HEK293 (cell line): ENCODE results near the gene FAM168A.

Experiments
- CTCF ChIA-PET: fragments of 350-600 bp; formaldehyde crosslinking; extraction: SDS; loops from one replicate; lab custom pipeline; 2021; ENCODE audit warnings: antibody characterized with exemption; lab: Yijun Ruan, JAX
- POLR2A ChIA-PET: fragments of 300-600 bp; formaldehyde crosslinking; extraction: SDS; loops from one replicate; lab custom pipeline; 2020; ENCODE audit warnings: antibody characterized with exemption, inconsistent platforms; lab: Yijun Ruan, JAX
- H3K27ac ChIP-seq: fragments of 200-500 bp; sonication (Bioruptor generic); 2 replicates; pipeline ENCODE4 v1.5.1; 2014; ENCODE audit warnings: low read depth, low read length, control low read depth, inconsistent platforms; ENCODE audit errors: extremely low read depth
- H3K36me3 ChIP-seq, 2 experiments: fragments of 200-500 bp in 1 of 2; sonication (Bioruptor generic) in 1 of 2; 1 replicate in 1 of 2; 2 replicates in 1 of 2; pipeline ENCODE4 v1.5.1; 2014 to 2017; ENCODE audit warnings: inconsistent platforms in 2 of 2, low read length in 2 of 2; ENCODE audit not compliant: control insufficient read depth in 2 of 2, insufficient read depth in 1 of 2
- H3K4me1 ChIP-seq: fragments of 200-500 bp; sonication (Bioruptor generic); 2 replicates; pipeline ENCODE4 v1.5.1; 2014; ENCODE audit warnings: mild to moderate bottlenecking, low read length, inconsistent platforms; ENCODE audit not compliant: control insufficient read depth, insufficient read depth
- H3K4me3 ChIP-seq: 2 replicates; pipeline ENCODE4 v1.5.1; 2011; ENCODE audit warnings: low read depth, mild to moderate bottlenecking, control low read depth, low read length, moderate library complexity
- H3K9me3 ChIP-seq: fragments of 200-500 bp; sonication (Bioruptor generic); 2 replicates; pipeline ENCODE4 v1.5.1; 2014; ENCODE audit warnings: low read depth, low read length, inconsistent platforms; ENCODE audit not compliant: control insufficient read depth, insufficient read depth
- MYNN ChIP-seq: fragments of 450-650 bp; formaldehyde crosslinking; IDR thresholded peaks from 2 replicates; pipeline ENCODE4 v1.5.1; 2016; ENCODE audit warnings: missing biosample characterization, missing genetic modification characterization, borderline replicate concordance
- OVOL3 ChIP-seq: fragments of 450-650 bp; formaldehyde crosslinking; IDR thresholded peaks from 2 replicates; pipeline ENCODE4 v1.5.1; 2016; ENCODE audit warnings: missing biosample characterization, missing genetic modification characterization
- PRDM2 ChIP-seq: fragments of 450-650 bp; formaldehyde crosslinking; IDR thresholded peaks from 2 replicates; pipeline ENCODE4 v1.5.1; 2016; ENCODE audit warnings: missing biosample characterization, missing genetic modification characterization, borderline replicate concordance
- ZBTB20 ChIP-seq: fragments of 450-650 bp; formaldehyde crosslinking; IDR thresholded peaks from 2 replicates; pipeline ENCODE4 v1.5.1; 2016; ENCODE audit warnings: missing biosample characterization, missing genetic modification characterization
- ZNF112 ChIP-seq: fragments of 450-650 bp; formaldehyde crosslinking; IDR thresholded peaks from 2 replicates; pipeline ENCODE4 v1.5.0; 2017; ENCODE audit warnings: missing biosample characterization, missing genetic modification characterization
- ZNF155 ChIP-seq: fragments of 450-650 bp; formaldehyde crosslinking; IDR thresholded peaks from 2 replicates; pipeline ENCODE4 v1.5.1; 2016; ENCODE audit warnings: missing biosample characterization, missing genetic modification characterization
- ZNF280C ChIP-seq: fragments of 450-650 bp; formaldehyde crosslinking; IDR thresholded peaks from 2 replicates; pipeline ENCODE4 v1.5.1; 2016; ENCODE audit warnings: missing biosample characterization, missing genetic modification characterization
- ZNF449 ChIP-seq: fragments of 450-650 bp; formaldehyde crosslinking; IDR thresholded peaks from 2 replicates; pipeline ENCODE4 v1.5.1; 2017; ENCODE audit warnings: missing biosample characterization, mild to moderate bottlenecking, missing genetic modification characterization, moderate library complexity
- ZNF518A ChIP-seq: fragments of 450-650 bp; formaldehyde crosslinking; conservative IDR thresholded peaks from 2 replicates; pipeline ENCODE4 v1.5.1; 2016; ENCODE audit warnings: low read depth, missing biosample characterization, missing genetic modification characterization
- ZNF596 ChIP-seq: fragments of 450-650 bp; IDR thresholded peaks from 2 replicates; pipeline ENCODE4 v1.5.0; 2018; ENCODE audit warnings: missing biosample characterization, mild to moderate bottlenecking, missing genetic modification characterization, moderate library complexity
- ZNF677 ChIP-seq: fragments of 450-650 bp; IDR thresholded peaks from 2 replicates; pipeline ENCODE4 v1.5.0; 2018; ENCODE audit warnings: missing biosample characterization, mild to moderate bottlenecking, missing genetic modification characterization, moderate library complexity
- ZSCAN30 ChIP-seq: fragments of 450-650 bp; IDR thresholded peaks from 2 replicates; pipeline ENCODE4 v1.5.1; 2018; ENCODE audit warnings: missing biosample characterization, mild to moderate bottlenecking, missing genetic modification characterization, moderate library complexity
- TF ChIP-seq, protein P1 (sequence below): IDR thresholded peaks from 2 replicates; pipeline ENCODE4 v1.6.1; 2011; ENCODE audit warnings: mild to moderate bottlenecking, low read depth, low read length, borderline replicate concordance
- TF ChIP-seq, protein P2 (sequence below): fragments of 450-650 bp; formaldehyde crosslinking; IDR thresholded peaks from 2 replicates; pipeline ENCODE4 v1.5.1; 2016; ENCODE audit warnings: missing biosample characterization, missing genetic modification characterization

The FAM168A gene

GRCh38 chr11:73556966-73557365 lies 40.9 kb downstream of the FAM168A start:
- no peak for TF ChIP-seq OVOL3 (tag by site-specific recombination)
- TF ChIP-seq ZBTB20 (tag by site-specific recombination) = no peak
- no peak for TF ChIP-seq ZNF280C (tag by site-specific recombination)
- TF ChIP-seq ZNF677 = no peak
- no peak for TF ChIP-seq ZNF449 (tag by site-specific recombination)
- TF ChIP-seq MYNN (tag by site-specific recombination) = no peak
- TF ChIP-seq, protein P1, sequence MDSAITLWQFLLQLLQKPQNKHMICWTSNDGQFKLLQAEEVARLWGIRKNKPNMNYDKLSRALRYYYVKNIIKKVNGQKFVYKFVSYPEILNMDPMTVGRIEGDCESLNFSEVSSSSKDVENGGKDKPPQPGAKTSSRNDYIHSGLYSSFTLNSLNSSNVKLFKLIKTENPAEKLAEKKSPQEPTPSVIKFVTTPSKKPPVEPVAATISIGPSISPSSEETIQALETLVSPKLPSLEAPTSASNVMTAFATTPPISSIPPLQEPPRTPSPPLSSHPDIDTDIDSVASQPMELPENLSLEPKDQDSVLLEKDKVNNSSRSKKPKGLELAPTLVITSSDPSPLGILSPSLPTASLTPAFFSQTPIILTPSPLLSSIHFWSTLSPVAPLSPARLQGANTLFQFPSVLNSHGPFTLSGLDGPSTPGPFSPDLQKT = no peak
- TF ChIP-seq, protein P2, sequence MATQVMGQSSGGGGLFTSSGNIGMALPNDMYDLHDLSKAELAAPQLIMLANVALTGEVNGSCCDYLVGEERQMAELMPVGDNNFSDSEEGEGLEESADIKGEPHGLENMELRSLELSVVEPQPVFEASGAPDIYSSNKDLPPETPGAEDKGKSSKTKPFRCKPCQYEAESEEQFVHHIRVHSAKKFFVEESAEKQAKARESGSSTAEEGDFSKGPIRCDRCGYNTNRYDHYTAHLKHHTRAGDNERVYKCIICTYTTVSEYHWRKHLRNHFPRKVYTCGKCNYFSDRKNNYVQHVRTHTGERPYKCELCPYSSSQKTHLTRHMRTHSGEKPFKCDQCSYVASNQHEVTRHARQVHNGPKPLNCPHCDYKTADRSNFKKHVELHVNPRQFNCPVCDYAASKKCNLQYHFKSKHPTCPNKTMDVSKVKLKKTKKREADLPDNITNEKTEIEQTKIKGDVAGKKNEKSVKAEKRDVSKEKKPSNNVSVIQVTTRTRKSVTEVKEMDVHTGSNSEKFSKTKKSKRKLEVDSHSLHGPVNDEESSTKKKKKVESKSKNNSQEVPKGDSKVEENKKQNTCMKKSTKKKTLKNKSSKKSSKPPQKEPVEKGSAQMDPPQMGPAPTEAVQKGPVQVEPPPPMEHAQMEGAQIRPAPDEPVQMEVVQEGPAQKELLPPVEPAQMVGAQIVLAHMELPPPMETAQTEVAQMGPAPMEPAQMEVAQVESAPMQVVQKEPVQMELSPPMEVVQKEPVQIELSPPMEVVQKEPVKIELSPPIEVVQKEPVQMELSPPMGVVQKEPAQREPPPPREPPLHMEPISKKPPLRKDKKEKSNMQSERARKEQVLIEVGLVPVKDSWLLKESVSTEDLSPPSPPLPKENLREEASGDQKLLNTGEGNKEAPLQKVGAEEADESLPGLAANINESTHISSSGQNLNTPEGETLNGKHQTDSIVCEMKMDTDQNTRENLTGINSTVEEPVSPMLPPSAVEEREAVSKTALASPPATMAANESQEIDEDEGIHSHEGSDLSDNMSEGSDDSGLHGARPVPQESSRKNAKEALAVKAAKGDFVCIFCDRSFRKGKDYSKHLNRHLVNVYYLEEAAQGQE (tag by site-specific recombination) = no peak
- Histone ChIP-seq H3K9me3 (no peaks in the 10 kb centered on the region), H3K4me3 (no peak overlapping the region), H3K36me3 (no peaks in the 10 kb centered on the region), H3K27ac (no peak overlapping the region), H3K4me1 (peaks cover under 1% of the 10 kb centered on the region; the same call in 1 of the 2 replicates)
- POLR2A ChIA-PET = no interaction called here
- CTCF ChIA-PET = no interaction called here

DNA sequence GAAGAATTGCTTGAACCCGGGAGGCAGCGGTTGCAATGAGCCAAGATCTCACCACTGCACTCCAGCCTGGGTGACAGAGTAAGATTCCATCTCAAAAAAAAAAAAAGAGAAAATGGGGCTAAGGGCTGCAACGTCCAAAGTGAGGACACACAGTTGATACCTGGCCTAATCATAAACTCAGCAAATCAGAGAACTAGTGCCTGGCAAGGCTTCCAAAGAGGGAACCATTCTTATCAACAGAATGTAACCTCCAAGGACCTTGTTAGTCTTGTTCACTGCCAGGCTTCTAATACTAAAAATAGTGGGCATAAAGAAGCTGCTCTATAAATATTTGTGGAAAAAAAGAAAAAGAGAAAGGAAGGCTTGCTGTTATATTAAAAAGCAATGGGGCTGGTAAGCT lies 42.3 kb downstream of the FAM168A start:
- CTCF ChIA-PET = interaction anchor here (0.6 to 1.2 kb wide), 2 partner anchors 70 to 77 kb away, joined by 3 to 4 read pairs; no protein-coding TSS in a partner anchor
- Histone ChIP-seq H3K4me3 (no peak overlapping the region), H3K4me1 (peaks cover 2% of the 10 kb centered on the region; the same call in 1 of the 2 replicates), H3K36me3 (no peaks in the 10 kb centered on the region), H3K27ac (no peak overlapping the region), H3K9me3 (no peaks in the 10 kb centered on the region)
- POLR2A ChIA-PET = no interaction called here
- TF ChIP-seq ZNF596 (tag by site-specific recombination) (no peak), ZNF155 (tag by site-specific recombination) (no peak), ZSCAN30 (tag by site-specific recombination) (no peak), PRDM2 (no peak), ZNF518A (no peak), ZBTB20 (tag by site-specific recombination) (no peak), ZNF112 (tag by site-specific recombination) (no peak)
